GM21528 (cell line): ENCODE measurements around the gene LDB3.

ENCODE experiments used
- ATAC-seq: cut with Tn5 transposase; IDR thresholded peaks from one replicate; pipeline ENCODE4 v1.9.1; 2021; ENCODE audit warnings: mild to moderate bottlenecking, moderate library complexity; ENCODE audit not compliant: unreplicated experiment, low FRiP score

The LDB3 gene

GRCh38 chr10:86755740-86756510 is 87.6 kb downstream of the LDB3 start:
- peak; percentile 74 for ATAC-seq

- peak; percentile 48 for ATAC-seq
Observed at GRCh38 chr10:86756511-86757112, 88.3 kb downstream of the LDB3 start, which contains the start of gene BMPR1A. Gene BMPR1A (plus strand): TSS chr10:86756619. CDS start chr10:86876019, 119,400 bp downstream.

GRCh38 chr10:86757113-86757972 is 89.0 kb downstream of the LDB3 start:
- ATAC-seq = peak; percentile 22

GRCh38 chr10:86758189-86759072 is 90.1 kb downstream of the LDB3 start:
- ATAC-seq = no peak

- no peak for ATAC-seq
Observed at GRCh38 chr10:86759073-86759672, 90.9 kb downstream of the LDB3 start.

GRCh38 chr10:86763404-86763803 is 95.1 kb downstream of the LDB3 start:
- ATAC-seq = no peak

GRCh38 chr10:86765548-86765947 is 97.2 kb downstream of the LDB3 start:
- ATAC-seq = no peak

- ATAC-seq = no peak
Observed at GRCh38 chr10:86768412-86769062, 100.2 kb downstream of the LDB3 start.

GRCh38 chr10:86769991-86770390 is 101.7 kb downstream of the LDB3 start:
- no peak for ATAC-seq

- no peak for ATAC-seq
Observed at GRCh38 chr10:86770412-86770960, 102.2 kb downstream of the LDB3 start.

GRCh38 chr10:86773498-86773897 is 105.2 kb downstream of the LDB3 start:
- ATAC-seq = no peak

GRCh38 chr10:86775056-86775869 is 107.0 kb downstream of the LDB3 start:
- ATAC-seq = no peak

- no peak for ATAC-seq
Observed at GRCh38 chr10:86775870-86776180, 107.5 kb downstream of the LDB3 start.

GRCh38 chr10:86779220-86780017 is 111.1 kb downstream of the LDB3 start:
- ATAC-seq = no peak

- ATAC-seq = peak; percentile 85
Observed at GRCh38 chr10:86782701-86783418, 114.5 kb downstream of the LDB3 start.

GRCh38 chr10:86785037-86785436 is 116.7 kb downstream of the LDB3 start:
- no peak for ATAC-seq
